Activated CD4-positive, alpha-beta T cell treated with anti-CD3 and anti-CD28 coated beads, Interleukin-2, amount 10 ng/mL, durations not matched to agents 7 days and 5 days (primary cell): Measurements from ENCODE around the gene FAM25C. TPM values are rescaled to one million over a fixed set of nuclear protein-coding genes. Genes with fewer than 3 reads are reported as not detected.
"Not testable (repeated sequence)": the region's sequence is repeated elsewhere in the genome, so short reads cannot be mapped to it uniquely, and the experiment has no call there.

Source experiments
- CTCF ChIA-PET: fragments of 350-600 bp; sonication (Branson Sonifier 250); formaldehyde crosslinking; loops from one replicate; lab custom pipeline; 2021; ENCODE audit warnings: antibody characterized with exemption; lab: Charles Lee
- POLR2A ChIA-PET: fragments of 350-600 bp; sonication (Branson Sonifier 250); formaldehyde crosslinking; loops from one replicate; lab custom pipeline; 2021; ENCODE audit warnings: antibody characterized with exemption; lab: Charles Lee
- DNase-seq: peaks from one replicate; pipeline ENCODE4 v3.0.0-alpha.2; 2020
- H3K27ac Mint-ChIP-seq: one replicate; pipeline ENCODE4 v1.8.0; 2021; ENCODE audit warnings: mild to moderate bottlenecking, moderate library complexity, mixed read lengths
- H3K27me3 Mint-ChIP-seq: one replicate; pipeline ENCODE4 v1.8.0; 2021; ENCODE audit warnings: mixed read lengths
- H3K36me3 Mint-ChIP-seq: one replicate; pipeline ENCODE4 v1.8.0; 2021; ENCODE audit warnings: low read depth, mixed read lengths
- H3K4me1 Mint-ChIP-seq: one replicate; pipeline ENCODE4 v1.8.0; 2021; ENCODE audit warnings: mixed read lengths
- H3K4me3 Mint-ChIP-seq: one replicate; pipeline ENCODE4 v1.8.0; 2021; ENCODE audit warnings: mild to moderate bottlenecking, moderate library complexity, mixed read lengths
- H3K9me3 Mint-ChIP-seq: one replicate; pipeline ENCODE4 v1.8.0; 2021; ENCODE audit warnings: mixed read lengths
- total RNA-seq, 2 experiments: library from RNA; stranded (reverse); gene quantifications; one replicate each; pipeline ENCODE4 v1.2.3, GENCODE V29; 2021

Gene FAM25C
- total RNA-seq, 2 experiments from 2014 or later: not detected

DNA sequence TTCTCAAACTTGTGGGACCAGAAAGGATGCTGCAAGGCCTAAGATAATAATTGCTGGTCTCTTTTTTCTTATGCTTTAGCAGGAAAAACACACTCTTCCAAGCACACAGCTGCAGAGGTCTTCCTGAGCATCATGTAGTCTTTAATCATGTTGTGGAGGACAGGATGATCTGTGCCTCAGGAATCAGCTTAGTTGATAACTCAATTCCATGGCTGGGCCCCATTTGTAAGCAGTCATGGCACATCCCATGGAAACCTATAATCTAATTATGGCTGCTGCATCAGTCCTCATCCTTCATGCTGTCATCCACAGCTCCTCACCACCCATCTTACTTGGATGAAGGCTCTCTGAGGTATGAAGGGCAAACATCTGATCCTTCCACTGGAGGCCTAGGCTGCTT is 26.5 kb downstream of the FAM25C start:
- H3K4me1 Mint-ChIP-seq, H3K4me3 Mint-ChIP-seq, CTCF ChIA-PET, DNase-seq, H3K36me3 Mint-ChIP-seq, H3K27me3 Mint-ChIP-seq, H3K27ac Mint-ChIP-seq, POLR2A ChIA-PET, H3K9me3 Mint-ChIP-seq: not testable (repeated sequence)

DNA sequence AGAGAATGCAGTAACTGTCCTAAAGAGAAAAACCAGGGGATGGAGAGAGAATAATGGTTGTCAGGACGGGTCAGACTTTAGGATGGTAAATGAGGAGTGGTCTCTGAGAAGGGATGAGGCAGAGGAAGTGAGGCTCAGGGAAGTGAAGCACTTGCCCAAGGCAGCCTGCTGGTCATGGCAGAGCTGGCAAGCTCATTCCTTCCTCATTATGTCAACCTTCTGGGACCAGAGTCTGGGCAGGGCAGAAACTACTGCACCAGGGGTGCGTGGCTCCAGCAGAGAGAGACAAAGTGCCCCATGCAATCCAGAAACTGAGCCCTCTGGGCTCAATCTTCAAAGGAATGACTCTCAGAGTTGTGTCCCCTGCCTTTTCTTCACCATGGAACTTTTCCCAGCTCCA is 27.5 kb downstream of the FAM25C start:
- H3K27me3 Mint-ChIP-seq, H3K4me3 Mint-ChIP-seq, H3K4me1 Mint-ChIP-seq, CTCF ChIA-PET, POLR2A ChIA-PET, H3K9me3 Mint-ChIP-seq, H3K36me3 Mint-ChIP-seq, H3K27ac Mint-ChIP-seq, DNase-seq: not testable (repeated sequence)

DNA sequence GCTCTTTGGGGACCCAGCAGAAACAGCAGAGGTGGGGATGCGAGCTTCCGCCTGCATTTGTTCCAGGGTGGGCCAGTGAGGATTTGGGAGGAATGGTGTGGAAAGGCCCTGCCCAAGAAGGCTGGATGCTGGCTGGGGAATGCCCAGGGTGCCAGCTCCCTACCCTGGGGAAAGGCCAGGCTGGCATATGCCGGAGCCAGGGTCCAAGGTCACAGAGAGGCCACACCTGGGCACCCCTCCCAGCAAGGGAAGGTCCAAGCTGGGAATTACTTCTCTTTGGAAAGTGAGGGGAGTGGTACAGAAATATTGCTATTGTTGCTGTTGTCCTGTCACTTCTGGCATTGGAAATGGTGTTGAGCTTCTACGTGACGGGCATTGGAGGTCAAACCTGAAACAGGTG is 28.0 kb downstream of the FAM25C start:
- H3K27ac Mint-ChIP-seq, H3K36me3 Mint-ChIP-seq, DNase-seq, H3K27me3 Mint-ChIP-seq, CTCF ChIA-PET, H3K4me3 Mint-ChIP-seq, H3K4me1 Mint-ChIP-seq, POLR2A ChIA-PET, H3K9me3 Mint-ChIP-seq: not testable (repeated sequence)

DNA sequence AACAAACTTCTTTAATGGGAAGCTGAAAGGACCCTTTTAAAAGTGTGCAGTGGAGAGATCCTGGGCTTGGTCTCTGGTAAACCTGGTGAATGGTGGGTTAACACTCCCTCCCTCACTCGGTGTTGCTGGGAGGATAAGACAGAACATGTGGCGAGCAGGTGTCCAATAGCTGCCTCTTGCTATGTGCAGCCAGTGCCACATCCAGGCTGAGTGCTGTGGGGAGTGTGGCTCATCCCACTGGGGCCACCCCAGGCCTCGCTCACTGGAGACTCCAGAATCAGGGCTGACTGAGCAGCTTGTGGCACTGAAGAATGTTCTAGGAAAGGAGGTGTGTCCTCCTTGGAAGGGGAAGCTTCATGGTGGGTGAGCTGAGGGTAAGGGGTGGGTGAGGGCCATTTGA is 29.5 kb downstream of the FAM25C start:
- H3K4me3 Mint-ChIP-seq, DNase-seq, H3K36me3 Mint-ChIP-seq, H3K27ac Mint-ChIP-seq, CTCF ChIA-PET, H3K4me1 Mint-ChIP-seq, POLR2A ChIA-PET, H3K9me3 Mint-ChIP-seq, H3K27me3 Mint-ChIP-seq: not testable (repeated sequence)

DNA sequence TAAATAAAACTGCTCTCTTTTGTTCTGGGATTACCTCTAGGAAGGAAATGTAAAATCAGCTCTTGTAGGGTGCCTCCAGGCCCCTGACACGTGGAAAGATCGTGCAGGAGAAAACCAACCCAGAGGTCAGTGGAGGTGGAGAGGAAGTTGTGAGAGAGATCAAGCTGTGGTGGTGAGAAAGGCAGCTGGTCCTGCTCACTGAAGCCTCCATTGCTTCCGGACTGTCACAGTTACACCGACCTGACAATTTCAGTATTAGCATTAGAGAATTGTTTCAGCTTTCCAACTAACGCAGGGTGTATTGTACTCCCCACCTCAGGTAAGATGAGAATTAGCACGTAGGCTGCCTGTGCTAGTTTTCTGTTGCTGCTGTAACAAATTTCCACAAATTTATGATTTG is 30.6 kb downstream of the FAM25C start:
- H3K4me3 Mint-ChIP-seq, H3K27ac Mint-ChIP-seq, H3K9me3 Mint-ChIP-seq, POLR2A ChIA-PET, DNase-seq, H3K27me3 Mint-ChIP-seq, H3K4me1 Mint-ChIP-seq, H3K36me3 Mint-ChIP-seq, CTCF ChIA-PET: not testable (repeated sequence)

DNA sequence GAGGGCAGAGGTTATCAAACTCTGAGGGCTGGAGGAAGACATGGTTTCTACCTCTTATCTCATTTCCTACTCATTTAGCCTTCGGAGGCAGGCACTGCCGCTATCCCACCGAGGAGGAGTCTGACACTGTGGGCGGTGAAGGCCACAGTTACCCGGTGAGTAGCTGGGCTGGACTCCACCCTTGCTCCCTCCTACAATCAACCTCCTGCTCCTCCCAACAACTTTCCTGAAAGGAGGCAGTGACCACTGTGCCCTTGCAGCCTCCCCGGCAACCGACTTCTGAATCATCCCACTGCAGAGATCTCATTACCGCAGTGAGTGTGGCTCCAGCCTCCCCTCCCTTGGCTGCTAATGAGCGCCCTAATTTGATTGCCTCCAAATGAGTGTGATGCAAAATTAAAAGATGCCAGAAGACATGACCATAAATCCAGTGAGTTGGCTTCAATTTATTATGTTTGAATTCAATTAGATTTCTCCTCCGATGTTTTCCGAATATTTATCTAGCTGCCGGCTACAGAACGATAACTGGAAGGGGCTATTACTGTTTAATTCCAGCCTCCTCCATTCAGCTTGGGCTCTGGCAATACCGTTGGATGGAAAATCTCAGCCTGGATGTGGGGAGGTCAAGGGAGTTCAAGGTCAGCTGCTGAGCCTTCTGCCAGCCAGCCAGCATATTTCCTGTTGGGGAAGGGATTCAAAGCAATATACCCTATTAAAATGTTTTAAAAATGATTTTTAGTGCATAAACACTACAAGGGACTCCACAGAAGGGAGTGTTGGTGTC is 35.1 kb downstream of the FAM25C start:
- H3K4me3 Mint-ChIP-seq, H3K27ac Mint-ChIP-seq, H3K4me1 Mint-ChIP-seq, POLR2A ChIA-PET, H3K9me3 Mint-ChIP-seq, H3K36me3 Mint-ChIP-seq, DNase-seq, H3K27me3 Mint-ChIP-seq, CTCF ChIA-PET: not testable (repeated sequence)

DNA sequence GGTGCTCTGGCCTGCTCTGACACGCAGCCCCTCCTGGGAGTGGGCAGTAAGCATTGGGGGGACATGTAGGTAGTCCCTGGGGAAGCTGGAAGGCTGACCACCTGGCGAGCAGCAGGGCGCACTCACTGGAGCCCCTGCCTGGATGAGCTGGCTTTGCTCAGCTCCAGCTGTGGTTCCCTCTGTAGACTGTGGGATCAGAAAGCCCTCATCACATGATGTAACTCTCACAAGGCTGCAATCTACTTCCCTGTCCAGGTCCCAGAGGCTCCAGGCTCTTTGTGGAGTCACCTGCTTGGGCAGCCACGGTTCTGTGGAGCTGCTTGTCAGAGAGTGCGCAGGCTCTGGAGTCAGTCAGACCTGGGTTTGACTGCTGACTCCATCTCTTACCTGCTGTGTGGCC is 36.8 kb downstream of the FAM25C start:
- POLR2A ChIA-PET, H3K9me3 Mint-ChIP-seq: not testable (repeated sequence)

DNA sequence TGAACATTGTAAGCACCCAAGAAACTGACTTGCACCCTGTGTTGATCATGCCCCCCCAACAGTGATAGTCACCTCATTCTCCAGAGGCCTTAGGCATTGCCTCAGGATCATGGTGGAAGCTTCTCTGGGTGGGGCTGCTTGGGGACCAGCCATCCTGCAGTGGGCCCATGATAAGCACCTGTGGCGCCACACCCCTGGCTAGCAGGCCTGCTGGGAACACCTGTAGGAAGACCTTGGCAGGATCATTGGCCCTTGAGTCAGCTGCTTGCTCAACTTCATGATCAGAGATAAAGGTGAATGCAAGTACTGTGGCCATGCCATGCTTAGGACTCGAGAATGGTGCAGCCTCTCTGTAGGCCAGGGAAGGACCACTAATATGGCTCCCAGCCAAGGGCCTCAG is 38.9 kb downstream of the FAM25C start:
- H3K4me1 Mint-ChIP-seq, DNase-seq, CTCF ChIA-PET, H3K27me3 Mint-ChIP-seq, H3K27ac Mint-ChIP-seq, POLR2A ChIA-PET, H3K9me3 Mint-ChIP-seq, H3K4me3 Mint-ChIP-seq, H3K36me3 Mint-ChIP-seq: not testable (repeated sequence)

More for the DNA sequence above, 36.8 kb downstream of the FAM25C start:
- CTCF ChIA-PET, H3K27me3 Mint-ChIP-seq, H3K4me3 Mint-ChIP-seq, H3K4me1 Mint-ChIP-seq, DNase-seq, H3K27ac Mint-ChIP-seq, H3K36me3 Mint-ChIP-seq: not testable (repeated sequence)

DNA sequence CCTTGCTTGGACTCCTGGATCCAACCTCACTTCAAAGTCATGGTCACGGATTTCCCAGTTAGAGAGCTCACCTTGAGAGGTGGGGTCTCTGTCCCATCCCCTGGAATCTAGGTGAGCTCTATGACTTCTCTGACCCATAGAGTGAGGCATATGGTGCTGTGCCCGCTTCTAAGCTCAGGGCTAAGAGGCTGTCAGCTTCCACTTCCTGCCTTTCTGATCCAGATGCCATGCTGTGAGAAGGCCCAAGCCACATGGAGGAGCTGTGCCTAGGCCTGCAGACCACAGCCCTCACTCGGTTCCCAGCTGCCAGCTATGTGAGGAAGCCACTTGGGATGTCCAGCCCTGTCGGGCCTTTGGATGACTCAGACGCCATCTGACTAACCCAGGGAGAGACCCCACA is 39.9 kb downstream of the FAM25C start:
- POLR2A ChIA-PET, H3K4me1 Mint-ChIP-seq, H3K27ac Mint-ChIP-seq, H3K9me3 Mint-ChIP-seq, H3K36me3 Mint-ChIP-seq, CTCF ChIA-PET, H3K27me3 Mint-ChIP-seq, DNase-seq, H3K4me3 Mint-ChIP-seq: not testable (repeated sequence)

DNA sequence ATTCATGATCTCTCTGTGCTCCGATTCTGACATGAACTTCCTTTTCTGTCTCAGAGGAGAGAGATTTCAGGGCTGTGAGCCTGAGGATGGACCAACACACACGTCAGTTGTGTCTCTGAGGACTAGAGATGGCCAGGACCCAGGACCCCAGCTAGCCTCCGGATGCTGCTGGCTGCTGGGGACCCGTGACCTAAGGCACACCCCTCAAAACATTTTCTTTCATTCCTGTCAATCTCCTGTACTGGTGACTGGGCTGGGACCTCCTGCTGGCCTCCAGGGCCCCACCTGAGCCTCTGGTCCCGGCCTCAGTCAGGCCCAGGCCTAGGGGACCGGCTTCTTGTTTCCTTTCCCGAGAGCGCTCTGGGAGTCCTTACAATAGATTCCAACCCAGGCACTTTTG is 42.4 kb downstream of the FAM25C start:
- H3K9me3 Mint-ChIP-seq, H3K4me3 Mint-ChIP-seq, H3K27me3 Mint-ChIP-seq, DNase-seq, CTCF ChIA-PET, H3K36me3 Mint-ChIP-seq, POLR2A ChIA-PET, H3K27ac Mint-ChIP-seq, H3K4me1 Mint-ChIP-seq: not testable (repeated sequence)

DNA sequence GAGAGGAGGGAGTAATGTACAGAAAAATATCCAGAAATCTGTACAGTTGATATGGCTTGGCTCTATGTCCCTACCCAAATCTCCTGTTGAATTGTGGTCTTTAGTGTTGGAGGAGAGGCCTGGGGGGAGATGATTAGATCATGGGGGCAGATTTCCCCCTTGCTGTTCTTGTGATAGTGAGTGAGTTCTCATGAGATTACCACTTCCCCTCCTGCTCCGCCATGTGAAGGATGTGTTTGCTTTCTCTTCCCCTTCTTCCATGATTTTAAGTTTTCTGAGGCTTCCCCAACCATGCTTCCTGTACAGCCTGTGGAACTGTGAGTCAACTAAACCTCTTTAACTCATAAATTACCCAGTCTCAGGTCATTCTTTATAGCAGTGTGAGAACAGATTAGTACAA is 52.2 kb downstream of the FAM25C start:
- DNase-seq, POLR2A ChIA-PET, H3K4me1 Mint-ChIP-seq, H3K27ac Mint-ChIP-seq, H3K27me3 Mint-ChIP-seq, H3K9me3 Mint-ChIP-seq, CTCF ChIA-PET, H3K36me3 Mint-ChIP-seq, H3K4me3 Mint-ChIP-seq: not testable (repeated sequence)

Other genes with a start within 250 kb of the FAM25C start
- under 1 TPM; 0.17 to 0.19 TPM for gene SYT15B, start 236.2 kb downstream of the FAM25C start, total RNA-seq
- gene NPY4R2, start 81.1 kb downstream of the FAM25C start, total RNA-seq: not detected